ENCODE measurements around the gene EIF3F.

Gene EIF3F

GRCh38 chr11:8004008-8004407 is 16.9 kb downstream of the EIF3F start:
- TF ChIP-seq SPI1 (IDR thresholded peaks at IDR 0.05; ENCODE audit: borderline replicate concordance, low read depth) (no peak), POLR2AphosphoS5 (IDR thresholded peaks at IDR 0.05; ENCODE audit: low read depth) (no peak), GABPA (IDR thresholded peaks at IDR 0.05; ENCODE audit: low read depth) (no peak), CTCF (IDR thresholded peaks at IDR 0.05; ENCODE audit: insufficient read depth, low read length) (no peak), REST (IDR thresholded peaks at IDR 0.05; ENCODE audit: insufficient replicate concordance, low read depth) (no peak)
- Histone ChIP-seq H3K4me3 (replicated peaks; ENCODE audit: insufficient read depth, low read length) (no peak overlapping the region), H3K27me3 (ENCODE audit: insufficient read depth, poor library complexity, severe bottlenecking) (no peaks in the 10 kb centered on the region), H3K27ac (replicated peaks) (no peak overlapping the region)
- DNase-seq (ENCODE audit: low read depth in 1 of 2, low spot score in 1 of 2): no peak

- Histone ChIP-seq H3K27me3 (ENCODE audit: insufficient read depth, poor library complexity, severe bottlenecking) (no peaks in the 10 kb centered on the region), H3K4me3 (replicated peaks; ENCODE audit: insufficient read depth, low read length) (no peak overlapping the region), H3K27ac (replicated peaks) (no peak overlapping the region)
- no peak for DNase-seq (ENCODE audit: low read depth in 1 of 2, low spot score in 1 of 2)
- TF ChIP-seq REST (IDR thresholded peaks at IDR 0.05; ENCODE audit: insufficient replicate concordance, low read depth) (no peak), GABPA (IDR thresholded peaks at IDR 0.05; ENCODE audit: low read depth) (no peak), SPI1 (IDR thresholded peaks at IDR 0.05; ENCODE audit: borderline replicate concordance, low read depth) (no peak), POLR2AphosphoS5 (IDR thresholded peaks at IDR 0.05; ENCODE audit: low read depth) (no peak), CTCF (IDR thresholded peaks at IDR 0.05; ENCODE audit: insufficient read depth, low read length) (no peak)
These were observed 18.4 kb downstream of the EIF3F start for GRCh38 chr11:8005556-8005955.

- TF ChIP-seq REST (IDR thresholded peaks at IDR 0.05; ENCODE audit: insufficient replicate concordance, low read depth) (no peak), CTCF (IDR thresholded peaks at IDR 0.05; ENCODE audit: insufficient read depth, low read length) (peak; percentile 87)
- peak in 1 of 2 experiments; percentile 40 for DNase-seq (ENCODE audit: low read depth in 1 of 2, low spot score in 1 of 2)
- H3K4me3 ChIP-seq (replicated peaks; ENCODE audit: insufficient read depth, low read length): no peak overlapping the region
- H3K27me3 ChIP-seq (ENCODE audit: insufficient read depth, poor library complexity, severe bottlenecking): no peaks in the 10 kb centered on the region
- no peak overlapping the region for H3K27ac ChIP-seq (replicated peaks)
These were observed 19.3 kb downstream of the EIF3F start for GRCh38 chr11:8006349-8006977.

Data from HL-60 (cell line).